ENCODE data around the gene PABPN1L. TPM values are rescaled to one million over a fixed set of nuclear protein-coding genes. Genes with fewer than 3 reads are reported as not detected.
"Not testable (repeated sequence)": the region's sequence is repeated elsewhere in the genome, so short reads cannot be mapped to it uniquely, and the experiment has no call there.

The PABPN1L gene
- total RNA-seq, 1 donor from 2014 or later: not detected

DNA sequence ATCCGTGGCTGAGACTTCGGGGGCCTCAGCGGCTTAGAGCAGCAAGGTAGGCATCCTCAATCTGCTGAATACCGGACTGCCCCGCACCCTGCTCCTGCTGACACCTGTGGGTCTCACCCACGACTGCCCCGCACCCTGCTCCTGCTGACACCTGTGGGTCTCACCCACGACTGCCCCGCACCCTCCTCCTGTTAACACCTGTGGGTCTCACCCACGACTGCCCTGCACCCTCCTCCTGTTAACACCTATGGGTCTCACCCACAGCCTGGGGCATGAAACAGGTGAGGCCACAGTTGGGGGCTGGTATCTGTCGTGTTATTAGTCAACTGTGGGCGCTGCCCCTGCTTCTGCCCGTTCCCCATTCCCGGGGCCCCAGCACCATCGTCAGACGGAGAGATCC, 36.3 kb upstream of the PABPN1L start:
- DNase-seq (ENCODE audit: low spot score) (no peak), ATAC-seq (no peak)
- intact Hi-C loops (cut with DNase I): no loop called here

DNA sequence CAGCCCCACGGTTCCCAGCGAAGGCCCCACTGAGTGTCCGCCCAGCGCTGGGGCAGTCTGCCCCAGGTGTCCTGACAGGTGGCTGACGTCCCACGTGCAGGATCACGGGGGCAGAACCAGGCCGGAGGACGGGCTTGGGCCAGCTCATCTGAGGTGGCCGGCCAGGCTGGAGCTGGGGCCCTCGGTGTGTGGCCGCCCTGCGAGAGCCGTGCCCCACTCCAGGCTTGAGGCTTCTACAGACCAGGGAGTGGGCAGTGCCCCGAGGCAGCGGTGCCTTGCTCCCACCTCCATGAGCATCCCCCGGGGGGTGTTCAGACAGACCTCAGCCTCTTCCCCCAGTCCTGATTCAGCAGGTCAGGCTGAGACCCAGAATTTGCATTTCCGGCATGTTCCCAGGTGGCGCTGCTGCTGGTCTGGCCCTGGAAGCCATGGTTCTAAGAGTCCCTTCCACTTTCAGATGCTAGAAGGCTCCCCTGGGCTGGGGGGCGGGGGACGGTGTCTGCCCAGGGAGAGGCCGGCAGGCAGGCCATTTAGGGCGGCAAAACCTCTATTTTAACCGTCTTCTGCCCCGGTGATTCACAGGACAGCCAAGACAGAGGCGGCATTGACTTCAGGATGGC, 35.4 kb upstream of the PABPN1L start:
- no peak for ATAC-seq
- intact Hi-C loops (cut with DNase I): no loop called here

DNA sequence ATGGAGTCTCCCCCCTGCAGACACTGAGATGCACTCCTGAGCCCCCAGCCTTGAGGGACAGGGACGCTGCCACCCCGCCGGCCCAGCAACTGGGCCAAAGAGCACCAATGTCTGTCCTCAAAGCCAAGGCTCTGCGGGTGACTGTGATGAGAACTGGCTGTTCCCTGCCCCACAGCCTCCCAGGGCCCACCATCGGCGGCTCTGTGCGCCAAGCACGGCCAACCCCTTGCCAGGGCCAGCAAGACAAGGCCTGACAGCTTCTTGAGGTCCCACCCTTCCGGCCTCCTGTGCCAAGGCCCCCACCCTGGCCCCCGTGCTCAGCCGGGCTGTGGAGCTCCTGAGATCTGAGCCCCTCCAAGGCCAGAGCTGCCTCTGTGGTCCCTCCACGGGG, 34.2 kb upstream of the PABPN1L start:
- DNase-seq (ENCODE audit: low spot score) (no peak), ATAC-seq (no peak)
- intact Hi-C loops (cut with DNase I): no loop called here

More for the DNA sequence above, 35.4 kb upstream of the PABPN1L start:
- no peak for DNase-seq (ENCODE audit: low spot score)

DNA sequence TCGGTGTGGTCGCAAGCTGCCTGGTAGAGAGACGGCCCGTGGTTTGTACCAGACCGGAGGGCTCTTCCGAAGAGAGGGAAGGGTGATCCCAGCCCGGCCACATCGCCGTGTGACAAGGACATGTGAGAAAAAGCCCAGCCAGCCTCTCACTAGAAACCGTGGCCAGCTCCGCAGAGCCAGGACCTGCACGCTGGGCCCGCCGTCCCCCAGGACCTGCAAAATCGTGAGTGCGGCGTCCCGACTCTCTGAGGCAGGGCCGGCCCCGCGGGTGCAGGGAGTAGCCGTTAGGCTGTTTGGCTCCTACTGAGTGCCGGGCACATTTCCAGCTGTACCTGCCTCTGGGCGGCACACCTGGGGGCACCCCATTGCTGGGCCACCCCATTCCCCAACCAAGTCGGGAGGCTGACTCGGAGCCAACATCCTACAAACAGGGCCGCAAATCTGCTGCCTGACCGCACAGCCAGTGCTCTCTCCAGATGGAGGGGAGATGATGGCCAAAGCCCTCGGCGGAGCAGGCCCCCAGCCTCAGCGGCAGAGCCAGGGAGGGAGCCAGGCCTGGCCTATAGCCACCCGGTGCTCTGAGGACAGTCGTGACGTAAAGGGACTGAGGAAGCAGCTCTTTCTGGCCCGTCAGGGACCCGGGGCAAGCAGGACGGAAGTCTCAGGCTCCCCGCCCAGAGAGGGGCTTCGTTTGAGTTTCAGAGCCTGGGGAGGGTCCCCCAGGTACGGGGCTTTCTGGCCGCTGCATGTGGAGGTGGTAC, 33.6 kb upstream of the PABPN1L start:
- DNase-seq (ENCODE audit: low spot score): no peak
- intact Hi-C loops (cut with DNase I): no loop called here
- ATAC-seq: no peak

DNA sequence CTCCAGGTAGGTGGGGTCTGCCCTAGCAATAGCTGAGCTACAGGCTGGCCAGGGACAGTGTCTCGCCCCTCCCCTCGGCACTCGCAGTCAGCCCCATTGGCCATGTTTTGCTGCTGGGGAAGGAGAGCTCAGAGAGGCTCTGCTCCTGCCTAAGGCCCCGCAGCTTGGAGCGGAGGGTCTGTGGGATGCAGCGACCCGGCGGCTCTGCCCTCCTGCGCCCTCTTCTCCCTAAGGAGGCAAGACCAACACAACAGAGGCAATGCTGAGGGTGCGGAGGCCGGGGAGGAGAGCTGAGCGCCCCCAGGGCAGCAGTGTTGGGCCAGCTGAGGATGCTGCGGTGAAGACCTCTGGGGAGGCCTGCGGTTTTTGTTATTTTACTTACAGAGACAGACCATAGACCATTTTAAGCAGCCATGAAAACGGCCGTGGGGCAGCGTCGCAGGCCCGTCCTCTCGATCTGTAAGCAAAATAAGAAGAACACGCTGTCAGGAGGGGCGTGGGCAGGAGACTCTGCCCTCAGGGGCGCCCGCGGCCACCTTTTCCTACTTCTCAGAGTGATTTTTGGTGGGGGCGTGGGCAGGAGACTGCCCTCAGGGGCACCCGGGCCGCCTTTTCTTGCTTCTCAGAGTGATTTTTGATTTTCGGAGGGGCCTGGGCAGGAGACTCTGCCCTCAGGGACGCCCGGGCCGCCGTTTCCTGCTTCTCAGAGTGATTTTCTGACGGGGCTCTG, 31.4 kb upstream of the PABPN1L start:
- DNase-seq (ENCODE audit: low spot score) (no peak), ATAC-seq (no peak)
- intact Hi-C loops (cut with DNase I): no loop called here

DNA sequence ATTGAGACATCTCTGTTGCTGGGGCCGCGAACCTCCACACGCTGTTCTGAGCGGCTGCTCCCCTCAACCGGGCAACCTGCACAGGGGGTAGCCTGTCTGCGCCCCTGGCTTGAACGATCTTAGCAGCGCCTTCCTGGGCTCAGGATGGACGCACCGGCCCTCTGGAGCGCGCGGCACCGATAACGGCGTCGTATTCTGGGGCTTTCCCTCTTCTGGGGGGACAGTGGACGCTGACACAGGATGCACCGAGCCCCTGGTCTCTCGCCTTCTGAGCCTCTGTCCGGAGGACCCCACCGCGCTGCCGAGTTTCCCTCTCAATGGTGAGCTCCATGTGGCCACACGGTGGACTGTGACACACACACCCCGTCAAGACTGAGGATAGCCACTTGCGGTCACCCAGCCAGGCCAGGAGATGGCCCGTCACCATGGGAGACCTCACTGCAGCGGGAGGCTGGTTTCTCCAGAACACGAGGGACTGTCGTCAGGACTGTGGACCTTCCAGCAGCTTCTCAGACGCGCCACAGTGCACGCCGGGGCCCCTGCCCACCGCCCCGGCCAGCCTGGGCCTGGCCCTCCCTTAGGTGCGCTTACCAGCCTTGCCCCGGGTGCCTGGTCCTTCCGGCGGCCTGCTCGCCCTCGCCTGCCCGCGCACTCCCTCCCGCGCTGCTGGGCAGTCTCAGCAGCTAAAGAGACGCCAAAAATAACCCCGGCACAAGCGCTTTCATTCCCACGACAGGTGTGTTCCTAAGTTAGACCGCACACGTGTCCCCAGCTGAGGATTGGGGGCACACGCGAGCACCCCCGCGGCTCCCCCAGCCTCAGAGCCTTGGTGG, 30.0 kb upstream of the PABPN1L start:
- DNase-seq (ENCODE audit: low spot score) (no peak), ATAC-seq (no peak)
- intact Hi-C loops (cut with DNase I): no loop called here

DNA sequence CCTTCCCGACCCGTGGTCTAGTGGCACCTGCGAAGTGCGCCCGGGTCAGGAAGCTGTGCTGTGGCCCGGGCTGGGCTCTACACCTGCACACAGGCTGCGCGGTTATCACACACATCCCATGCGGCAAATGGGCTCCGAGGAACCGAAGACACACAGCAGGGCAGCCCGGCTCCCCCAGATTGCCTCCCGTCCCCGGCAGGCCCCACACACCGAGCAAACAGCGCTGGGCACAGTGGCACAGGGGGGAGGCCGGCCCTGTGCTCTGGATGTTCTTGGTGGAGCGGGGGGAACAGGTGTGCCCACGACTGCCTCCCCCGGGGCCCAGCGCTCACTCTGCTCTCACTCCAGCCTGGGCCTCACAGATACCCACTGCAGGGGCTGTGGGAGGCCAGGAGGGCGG, 28.9 kb upstream of the PABPN1L start:
- no peak for DNase-seq (ENCODE audit: low spot score)
- no peak for ATAC-seq
- intact Hi-C loops (cut with DNase I): no loop called here

DNA sequence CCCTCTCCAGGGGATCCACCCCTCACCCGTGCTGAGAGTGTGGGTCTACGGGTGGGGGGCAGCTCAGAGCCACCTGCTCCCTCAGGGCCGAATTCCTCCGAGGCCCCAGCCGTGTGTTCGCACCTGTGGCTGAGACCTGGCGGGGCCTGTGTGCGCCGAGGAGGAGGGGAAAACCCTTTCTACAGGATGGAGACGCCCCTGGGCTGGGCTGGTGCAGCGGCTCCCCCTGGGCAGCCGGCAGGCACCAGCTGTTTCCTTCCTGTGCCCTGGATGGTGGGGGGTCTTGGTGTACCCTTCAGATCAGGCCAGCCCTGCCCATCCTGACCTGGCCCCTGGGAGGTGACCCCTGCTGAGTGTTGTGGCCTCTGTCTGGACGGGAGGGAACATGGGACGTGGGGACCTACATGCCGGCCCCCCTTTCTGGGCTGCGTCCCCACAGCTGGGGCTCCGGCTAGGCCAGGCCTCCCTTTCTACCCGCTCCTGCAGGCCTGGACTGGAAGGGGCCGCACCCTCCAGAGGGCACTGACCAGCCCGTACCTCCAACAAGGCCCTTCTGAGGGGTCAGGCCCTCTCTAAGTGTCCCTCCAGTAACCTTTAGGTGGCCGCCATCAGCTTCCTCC, 28.3 kb upstream of the PABPN1L start:
- intact Hi-C loops (cut with DNase I): no loop called here
- no peak for DNase-seq (ENCODE audit: low spot score)
- ATAC-seq: no peak

DNA sequence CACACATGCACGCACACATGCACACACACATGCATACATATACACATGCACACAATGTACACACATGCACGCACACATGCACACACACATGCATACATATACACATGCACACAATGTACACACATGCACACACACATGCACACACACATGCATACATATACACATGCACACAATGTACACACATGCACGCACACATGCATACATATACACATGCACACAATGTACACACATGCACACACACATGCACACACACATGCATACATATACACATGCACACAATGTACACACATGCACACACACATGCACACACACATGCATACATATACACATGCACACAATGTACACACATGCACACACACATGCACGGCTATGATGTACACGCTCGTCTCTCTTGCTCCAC, 27.8 kb upstream of the PABPN1L start:
- DNase-seq (ENCODE audit: low spot score); intact Hi-C loops (cut with DNase I); ATAC-seq: not testable (repeated sequence)

DNA sequence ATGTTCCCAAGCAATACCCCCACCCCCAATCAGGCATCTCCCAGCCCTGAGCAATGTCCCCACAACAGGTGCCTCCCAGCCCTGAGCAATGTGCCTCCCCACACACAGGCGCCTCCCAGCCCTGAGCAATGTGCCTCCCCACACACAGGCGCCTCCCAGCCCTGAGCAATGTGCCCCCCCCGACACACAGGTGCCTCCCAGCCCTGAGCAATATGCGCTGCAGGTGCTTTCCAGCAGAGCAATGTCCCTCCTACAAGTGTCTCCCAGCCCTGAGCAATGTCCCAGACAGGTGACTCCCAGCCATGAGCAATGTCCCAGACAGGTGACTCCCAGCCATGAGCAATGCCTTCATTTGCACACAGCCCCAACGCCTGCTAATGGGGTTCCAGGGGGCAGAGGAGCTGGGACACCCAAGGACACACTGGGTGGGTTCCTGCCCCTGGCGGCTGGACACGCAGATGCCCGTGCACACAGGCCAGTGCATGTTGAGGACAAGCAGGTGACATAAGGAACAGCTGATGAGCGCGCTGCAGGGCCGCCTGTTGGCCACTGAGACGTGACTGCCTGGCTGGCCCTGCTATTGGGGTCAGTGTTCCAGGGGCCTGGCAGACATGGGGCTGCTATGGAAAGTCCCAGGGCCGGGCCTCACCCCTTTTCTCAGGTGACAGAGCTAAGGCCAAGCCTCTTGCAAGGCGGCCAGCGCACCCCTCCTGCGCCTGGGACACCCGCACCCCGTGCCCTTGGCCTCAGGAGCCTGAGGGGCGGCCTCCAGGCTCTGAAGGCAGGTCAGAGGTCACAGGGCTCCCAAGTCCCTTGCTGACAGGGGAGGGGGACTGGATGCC, 26.9 kb upstream of the PABPN1L start:
- DNase-seq (ENCODE audit: low spot score) (no peak), ATAC-seq (no peak)
- intact Hi-C loops (cut with DNase I): no loop called here

DNA sequence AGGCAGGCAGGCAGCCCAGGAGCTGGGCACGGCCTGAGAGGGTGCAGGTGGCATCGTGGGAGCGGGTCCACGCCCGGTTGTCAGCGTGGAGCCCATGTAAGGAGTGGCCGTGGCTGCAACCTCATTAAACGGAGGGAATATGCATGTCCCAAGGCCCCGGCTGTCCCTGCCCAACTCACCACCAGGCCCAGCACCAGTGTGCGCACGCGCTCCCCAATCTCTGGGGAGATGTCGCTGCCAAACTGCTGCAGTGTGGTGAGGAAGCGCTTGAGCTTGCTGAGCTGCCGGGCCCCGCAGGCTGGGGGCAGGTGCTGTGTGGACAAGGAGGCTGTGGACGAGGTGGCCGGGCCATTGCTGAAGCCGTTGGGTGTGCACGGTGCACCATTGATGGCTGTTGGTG, 25.6 kb upstream of the PABPN1L start:
- DNase-seq (ENCODE audit: low spot score) (no peak), ATAC-seq (no peak)
- intact Hi-C loops (cut with DNase I): no loop called here

DNA sequence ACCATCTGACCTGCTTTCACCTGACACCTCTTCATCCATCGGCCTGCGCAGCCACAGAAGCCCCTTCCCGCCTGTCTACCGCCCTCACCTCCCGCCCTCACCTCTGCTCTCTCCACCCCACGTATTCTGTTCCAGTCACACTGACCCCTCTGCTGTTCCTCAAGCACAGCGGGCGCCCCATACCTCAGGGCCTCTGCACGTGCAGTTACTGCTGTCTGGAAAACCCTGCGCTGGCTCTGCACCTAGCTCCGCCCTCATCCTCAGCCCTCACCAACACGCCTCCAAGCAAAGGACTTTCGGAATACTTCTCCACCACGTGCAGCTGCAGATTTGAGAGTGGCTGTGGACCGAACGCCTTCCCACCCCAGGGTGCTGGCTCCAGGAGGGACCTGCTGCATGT, 24.6 kb upstream of the PABPN1L start:
- intact Hi-C loops (cut with DNase I): no loop called here
- DNase-seq (ENCODE audit: low spot score) (no peak), ATAC-seq (no peak)

DNA sequence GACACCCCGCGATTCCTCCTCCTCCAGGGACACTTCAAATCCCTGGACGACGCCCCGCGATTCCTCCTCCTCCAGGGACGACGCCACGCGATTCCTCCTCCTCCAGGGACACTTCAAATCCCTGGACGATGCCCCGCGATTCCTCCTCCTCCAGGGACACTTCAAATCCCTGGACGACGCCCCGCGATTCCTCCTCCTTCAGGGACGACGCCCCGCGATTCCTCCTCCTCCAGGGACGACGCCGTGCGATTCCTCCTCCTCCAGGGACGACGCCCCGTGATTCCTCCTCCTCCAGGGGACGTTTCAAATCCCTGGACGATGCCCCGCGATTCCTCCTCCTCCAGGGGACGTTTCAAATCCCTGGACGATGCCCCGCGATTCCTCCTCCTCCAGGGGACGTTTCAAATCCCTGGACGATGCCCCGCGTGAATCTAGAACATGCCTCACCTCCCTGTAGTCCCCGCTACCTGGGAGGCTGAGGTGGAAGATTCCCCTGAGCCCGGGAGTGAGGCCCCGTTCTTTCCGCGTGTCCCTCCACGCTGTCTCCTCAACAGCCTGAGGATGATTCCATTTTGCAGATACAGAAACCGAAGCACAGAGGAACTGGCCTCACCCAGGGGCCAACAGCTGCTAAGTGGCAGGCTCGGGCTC, 23.4 kb upstream of the PABPN1L start:
- intact Hi-C loops (cut with DNase I); DNase-seq (ENCODE audit: low spot score); ATAC-seq: not testable (repeated sequence)

DNA sequence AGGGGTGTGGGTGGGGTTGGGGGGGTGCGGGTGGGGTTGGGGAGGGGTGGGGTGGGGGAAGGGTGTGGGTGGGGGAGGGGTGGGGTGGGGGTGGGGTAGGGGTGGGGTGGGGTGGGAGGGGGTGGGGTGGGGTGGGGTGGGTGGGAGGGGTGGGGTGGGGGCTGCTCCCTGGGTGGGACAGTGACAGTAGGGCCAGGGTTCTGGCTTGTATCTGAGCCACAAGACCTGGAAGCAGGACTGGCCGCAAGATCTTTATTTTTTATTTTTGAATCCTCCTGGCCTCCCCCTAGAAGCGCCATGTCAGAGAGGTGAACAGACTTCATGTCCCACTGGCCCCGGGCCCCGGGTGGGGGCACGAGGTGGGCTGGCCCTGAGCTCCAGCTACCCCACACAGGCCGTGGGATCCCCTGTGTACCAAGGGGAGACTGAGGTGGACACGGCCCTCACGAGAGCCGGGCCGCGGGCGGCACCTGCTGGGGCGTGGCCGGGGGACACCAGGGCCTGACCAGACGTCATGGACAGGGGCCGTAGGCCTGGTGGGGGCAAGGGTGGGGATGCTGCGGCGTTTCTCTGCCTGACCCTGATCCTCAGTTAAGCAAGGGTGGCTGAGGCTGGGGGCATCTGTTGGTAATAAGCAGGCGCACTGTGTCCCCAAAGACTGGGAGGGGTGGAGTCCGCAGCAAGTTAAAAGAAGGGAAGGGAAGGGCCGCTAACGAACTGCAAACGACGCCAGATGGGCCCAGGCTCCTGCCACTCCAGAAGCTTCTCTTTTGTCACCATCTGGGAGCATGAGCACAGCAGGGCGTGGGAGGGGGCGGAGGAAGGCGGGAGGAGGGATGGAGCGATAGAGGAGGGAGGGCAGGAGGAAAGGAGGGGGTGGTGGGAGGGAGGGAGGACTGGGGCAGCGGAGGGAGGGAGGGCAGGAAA, 22.3 kb upstream of the PABPN1L start:
- peak; percentile 28 for ATAC-seq

DNA sequence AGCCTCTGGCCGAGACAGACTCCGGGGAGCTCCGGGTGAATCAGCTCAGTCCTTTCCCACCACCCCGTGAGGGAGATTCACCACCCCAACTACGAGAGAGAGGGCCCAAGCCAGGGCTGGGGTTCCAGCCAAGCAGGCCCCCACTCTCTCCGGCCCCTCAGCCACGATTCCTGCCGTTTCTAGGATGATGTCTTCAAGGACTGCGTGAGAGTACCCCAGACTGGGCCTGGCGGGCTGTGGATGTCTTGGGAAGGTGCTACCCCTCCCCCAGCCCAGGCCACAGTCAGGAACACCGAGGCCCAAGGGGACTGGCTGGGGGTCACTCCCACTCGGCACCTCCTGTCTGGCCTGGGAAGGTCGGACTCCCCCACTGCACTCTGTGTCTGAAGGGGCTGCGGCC, 21.6 kb upstream of the PABPN1L start:
- no peak for ATAC-seq
- intact Hi-C loops (cut with DNase I): no loop called here
- DNase-seq (ENCODE audit: low spot score): no peak

More for the DNA sequence above, 22.3 kb upstream of the PABPN1L start:
- intact Hi-C loops (cut with DNase I): no loop called here
- no peak for DNase-seq (ENCODE audit: low spot score)

DNA sequence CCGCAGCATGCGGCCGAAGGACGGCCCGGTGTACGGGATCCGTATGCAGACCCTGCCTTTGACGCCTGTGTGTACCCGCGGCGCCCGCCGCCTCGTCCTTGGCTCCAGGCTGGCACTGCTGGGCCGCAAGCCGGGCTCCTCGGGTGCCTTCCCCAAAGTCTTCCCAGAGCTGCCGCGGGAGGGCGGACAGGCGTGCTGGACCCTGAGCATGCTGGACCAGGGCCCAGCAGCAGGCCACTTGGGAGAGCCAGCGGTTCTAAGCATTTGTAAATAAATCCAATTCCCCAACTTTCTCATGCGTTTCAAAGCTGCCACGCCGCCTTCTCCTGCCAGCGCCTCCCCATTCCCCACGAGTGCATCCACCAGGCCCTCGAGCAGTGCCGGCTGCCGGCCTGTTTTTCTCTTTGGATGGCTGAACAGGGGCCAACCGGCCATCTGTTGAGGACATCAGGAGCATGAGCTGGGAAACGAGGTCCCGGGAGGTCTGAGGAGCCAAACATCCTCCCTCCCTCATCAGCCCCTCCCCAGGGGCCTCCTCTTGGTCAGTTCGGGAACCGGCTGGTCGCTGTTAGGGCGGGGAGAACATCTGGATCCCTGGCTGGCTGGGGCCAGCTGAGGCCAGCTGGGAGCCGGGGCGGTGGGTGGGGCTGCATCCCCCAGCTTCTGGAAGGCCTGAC, 20.5 kb upstream of the PABPN1L start:
- peak; percentile 73 for DNase-seq (ENCODE audit: low spot score)
- ATAC-seq: peak; percentile 75
- intact Hi-C loops (cut with DNase I): no loop called here
